ENCODE measurements around the gene ARHGEF3.

The ARHGEF3 gene

GRCh38 chr3:56826831-56827722 lies 25.3 kb upstream of the ARHGEF3 start:
- H3K27me3 Mint-ChIP-seq = no peaks in the 10 kb centered on the region
- H3K4me1 Mint-ChIP-seq = peaks cover 7% of the 10 kb centered on the region
- H3K36me3 Mint-ChIP-seq = peaks cover 5% of the 10 kb centered on the region
- H3K9me3 Mint-ChIP-seq = no peaks in the 10 kb centered on the region
- H3K4me3 Mint-ChIP-seq = no peak overlapping the region
- no peak overlapping the region for H3K27ac Mint-ChIP-seq
- no peak for ATAC-seq

- Mint-ChIP-seq H3K27me3 (no peaks in the 10 kb centered on the region), H3K4me3 (no peak overlapping the region), H3K36me3 (no peaks in the 10 kb centered on the region), H3K9me3 (no peaks in the 10 kb centered on the region), H3K4me1 (peaks cover 7% of the 10 kb centered on the region), H3K27ac (no peak overlapping the region)
- ATAC-seq = no peak
Observed at GRCh38 chr3:56825567-56826438, 24.1 kb upstream of the ARHGEF3 start.

GRCh38 chr3:56823984-56824703 lies 22.4 kb upstream of the ARHGEF3 start:
- no peak for ATAC-seq
- peaks cover 7% of the 10 kb centered on the region for H3K4me1 Mint-ChIP-seq
- H3K9me3 Mint-ChIP-seq = no peaks in the 10 kb centered on the region
- no peak overlapping the region for H3K4me3 Mint-ChIP-seq
- H3K36me3 Mint-ChIP-seq = no peaks in the 10 kb centered on the region
- H3K27ac Mint-ChIP-seq = no peak overlapping the region
- no peaks in the 10 kb centered on the region for H3K27me3 Mint-ChIP-seq

- Mint-ChIP-seq H3K4me1 (peaks cover 7% of the 10 kb centered on the region), H3K27ac (peak overlapping the region; percentile 6), H3K9me3 (no peaks in the 10 kb centered on the region), H3K36me3 (no peaks in the 10 kb centered on the region), H3K4me3 (no peak overlapping the region), H3K27me3 (no peaks in the 10 kb centered on the region)
- ATAC-seq = no peak
Observed at GRCh38 chr3:56823421-56823926, 21.7 kb upstream of the ARHGEF3 start.

DNA sequence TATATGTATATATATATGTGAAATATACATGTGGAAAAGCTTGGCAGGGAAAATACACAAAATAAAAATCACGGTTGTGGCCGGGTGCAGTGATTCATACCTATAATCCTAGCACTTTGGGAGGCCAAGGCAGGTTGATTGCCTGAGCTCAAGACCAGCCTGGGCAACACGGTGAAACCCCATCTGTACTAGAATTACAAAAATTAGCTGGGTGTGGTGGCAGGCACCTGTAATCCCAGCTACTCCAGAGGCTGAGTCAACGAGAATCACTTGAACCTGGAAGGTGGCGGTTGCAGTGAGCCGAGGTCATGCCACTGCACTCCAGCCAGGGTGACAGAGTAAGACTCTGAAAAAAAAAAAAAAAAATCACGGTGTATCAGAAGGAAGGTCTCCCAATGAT lies 20.8 kb upstream of the ARHGEF3 start:
- no peaks in the 10 kb centered on the region for H3K27me3 Mint-ChIP-seq
- H3K36me3 Mint-ChIP-seq = no peaks in the 10 kb centered on the region
- peaks cover 7% of the 10 kb centered on the region for H3K4me1 Mint-ChIP-seq
- no peak for ATAC-seq
- H3K4me3 Mint-ChIP-seq = no peak overlapping the region
- H3K27ac Mint-ChIP-seq = no peak overlapping the region
- H3K9me3 Mint-ChIP-seq = no peaks in the 10 kb centered on the region

DNA sequence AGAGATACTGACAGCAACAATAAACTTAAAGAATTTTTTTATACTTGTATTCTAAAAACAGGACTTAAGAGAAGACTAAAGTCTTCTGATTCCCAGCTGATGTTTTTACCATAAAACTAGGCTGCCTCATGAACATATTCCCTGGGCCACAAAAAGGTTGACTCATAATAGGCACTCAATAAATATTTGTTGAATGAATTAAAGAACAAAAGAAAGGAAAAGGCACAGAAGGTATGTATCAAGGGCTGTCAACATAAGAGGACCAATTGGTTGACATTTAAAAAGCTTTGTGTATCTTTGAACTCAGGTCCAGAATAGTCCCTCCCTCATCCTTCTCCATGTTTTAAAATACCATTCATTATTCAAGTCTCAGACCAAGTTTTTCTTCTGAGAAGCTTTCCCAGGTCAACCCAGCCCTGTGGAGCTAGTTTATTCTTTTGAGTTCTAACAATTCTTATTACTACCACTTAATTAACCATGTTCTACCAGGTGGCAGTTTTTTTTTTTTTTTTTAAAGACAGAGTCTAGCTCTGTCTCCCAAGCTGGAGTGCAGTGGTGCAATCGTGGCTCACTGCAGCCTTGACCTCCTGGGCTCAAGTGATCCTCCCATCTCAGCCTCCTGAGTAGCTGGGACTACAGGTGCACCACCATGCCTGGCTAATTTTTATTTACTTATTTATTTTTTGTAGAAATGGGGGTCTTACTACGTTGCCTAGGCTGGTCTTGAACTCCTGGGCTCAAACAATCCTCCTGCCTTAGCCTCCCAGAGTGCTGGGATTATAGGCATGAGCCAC lies 17.5 kb upstream of the ARHGEF3 start:
- no peak overlapping the region for H3K27ac Mint-ChIP-seq
- H3K4me1 Mint-ChIP-seq = peaks cover 7% of the 10 kb centered on the region
- no peak overlapping the region for H3K4me3 Mint-ChIP-seq
- H3K27me3 Mint-ChIP-seq = no peaks in the 10 kb centered on the region
- no peaks in the 10 kb centered on the region for H3K36me3 Mint-ChIP-seq
- H3K9me3 Mint-ChIP-seq = no peaks in the 10 kb centered on the region
- ATAC-seq = no peak

GRCh38 chr3:56818156-56818985 lies 16.6 kb upstream of the ARHGEF3 start:
- no peak overlapping the region for H3K27ac Mint-ChIP-seq

DNA sequence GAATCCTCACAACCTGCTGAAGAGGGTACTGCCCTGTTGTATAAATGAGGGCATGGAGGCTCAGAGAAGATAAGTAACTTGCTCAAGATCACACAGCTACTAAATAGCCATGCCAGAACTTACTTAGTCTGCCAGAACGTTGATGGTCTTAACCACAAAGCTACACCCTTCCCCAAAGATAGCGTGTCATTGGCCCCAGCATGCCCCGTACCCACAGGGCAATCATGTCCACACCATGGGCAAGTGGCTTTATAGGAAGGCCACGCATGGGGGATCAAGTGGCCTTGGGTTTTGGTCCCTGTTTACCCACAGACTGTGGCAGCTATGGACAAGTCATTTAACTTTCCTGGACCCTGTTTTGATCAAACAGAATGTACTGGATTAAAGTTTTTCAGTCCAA lies 15.9 kb upstream of the ARHGEF3 start:
- H3K4me1 Mint-ChIP-seq = no peaks in the 10 kb centered on the region

More at GRCh38 chr3:56818156-56818985, 16.6 kb upstream of the ARHGEF3 start:
- no peak for ATAC-seq
- Mint-ChIP-seq H3K27me3 (no peaks in the 10 kb centered on the region), H3K9me3 (no peaks in the 10 kb centered on the region), H3K36me3 (no peaks in the 10 kb centered on the region), H3K4me1 (peaks cover under 1% of the 10 kb centered on the region), H3K4me3 (no peak overlapping the region)

DNA sequence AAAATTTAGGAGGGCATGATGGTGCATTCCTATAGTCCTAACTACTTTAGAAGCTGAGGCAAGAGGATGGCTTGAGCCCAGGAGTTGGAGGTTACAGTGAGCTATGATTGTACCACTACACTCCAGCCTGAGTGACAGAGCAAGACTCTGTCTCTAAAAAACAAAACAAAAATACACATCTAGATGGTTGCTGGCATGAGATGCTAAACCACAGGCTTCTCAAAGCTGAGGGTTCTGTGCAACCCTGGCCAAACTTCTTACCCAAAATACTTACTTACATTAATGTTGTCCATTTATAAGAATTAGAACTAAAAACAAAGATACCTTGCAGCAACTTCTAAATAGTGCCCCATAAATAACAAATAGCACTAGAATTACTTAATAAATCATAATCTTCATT lies 14.3 kb upstream of the ARHGEF3 start:
- no peaks in the 10 kb centered on the region for H3K36me3 Mint-ChIP-seq
- ATAC-seq = no peak
- H3K27me3 Mint-ChIP-seq = no peaks in the 10 kb centered on the region
- H3K9me3 Mint-ChIP-seq = no peaks in the 10 kb centered on the region
- H3K27ac Mint-ChIP-seq = no peak overlapping the region
- H3K4me1 Mint-ChIP-seq = no peaks in the 10 kb centered on the region
- H3K4me3 Mint-ChIP-seq = no peak overlapping the region

More for the DNA sequence above, 15.9 kb upstream of the ARHGEF3 start:
- Mint-ChIP-seq H3K36me3 (no peaks in the 10 kb centered on the region), H3K27me3 (no peaks in the 10 kb centered on the region), H3K4me3 (no peak overlapping the region), H3K27ac (no peak overlapping the region), H3K9me3 (no peaks in the 10 kb centered on the region)
- ATAC-seq = no peak

DNA sequence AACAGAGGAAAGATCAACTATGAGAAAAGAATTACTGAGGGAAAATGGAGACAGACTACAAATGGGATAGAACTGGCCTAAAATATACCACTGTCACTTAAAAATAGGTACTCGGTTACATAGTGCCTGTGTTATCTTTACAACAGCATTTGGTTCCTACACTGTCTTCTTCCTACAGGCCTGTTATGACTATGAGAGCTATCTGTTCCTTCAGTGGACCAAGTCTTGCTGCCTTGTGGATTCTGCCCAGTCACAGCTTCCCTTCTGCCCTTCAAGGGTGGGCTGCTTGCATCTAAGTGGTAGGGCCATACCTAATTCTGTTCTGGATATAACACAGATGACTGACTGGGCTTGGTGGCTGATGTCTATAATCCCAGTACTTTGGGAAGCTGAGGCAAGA lies 13.8 kb upstream of the ARHGEF3 start:
- no peak overlapping the region for H3K4me3 Mint-ChIP-seq
- H3K36me3 Mint-ChIP-seq = no peaks in the 10 kb centered on the region
- no peaks in the 10 kb centered on the region for H3K4me1 Mint-ChIP-seq
- no peaks in the 10 kb centered on the region for H3K27me3 Mint-ChIP-seq
- H3K27ac Mint-ChIP-seq = no peak overlapping the region
- H3K9me3 Mint-ChIP-seq = no peaks in the 10 kb centered on the region
- ATAC-seq = no peak

- no peak overlapping the region for H3K27ac Mint-ChIP-seq
Observed at GRCh38 chr3:56813653-56813960, 11.9 kb upstream of the ARHGEF3 start.

DNA sequence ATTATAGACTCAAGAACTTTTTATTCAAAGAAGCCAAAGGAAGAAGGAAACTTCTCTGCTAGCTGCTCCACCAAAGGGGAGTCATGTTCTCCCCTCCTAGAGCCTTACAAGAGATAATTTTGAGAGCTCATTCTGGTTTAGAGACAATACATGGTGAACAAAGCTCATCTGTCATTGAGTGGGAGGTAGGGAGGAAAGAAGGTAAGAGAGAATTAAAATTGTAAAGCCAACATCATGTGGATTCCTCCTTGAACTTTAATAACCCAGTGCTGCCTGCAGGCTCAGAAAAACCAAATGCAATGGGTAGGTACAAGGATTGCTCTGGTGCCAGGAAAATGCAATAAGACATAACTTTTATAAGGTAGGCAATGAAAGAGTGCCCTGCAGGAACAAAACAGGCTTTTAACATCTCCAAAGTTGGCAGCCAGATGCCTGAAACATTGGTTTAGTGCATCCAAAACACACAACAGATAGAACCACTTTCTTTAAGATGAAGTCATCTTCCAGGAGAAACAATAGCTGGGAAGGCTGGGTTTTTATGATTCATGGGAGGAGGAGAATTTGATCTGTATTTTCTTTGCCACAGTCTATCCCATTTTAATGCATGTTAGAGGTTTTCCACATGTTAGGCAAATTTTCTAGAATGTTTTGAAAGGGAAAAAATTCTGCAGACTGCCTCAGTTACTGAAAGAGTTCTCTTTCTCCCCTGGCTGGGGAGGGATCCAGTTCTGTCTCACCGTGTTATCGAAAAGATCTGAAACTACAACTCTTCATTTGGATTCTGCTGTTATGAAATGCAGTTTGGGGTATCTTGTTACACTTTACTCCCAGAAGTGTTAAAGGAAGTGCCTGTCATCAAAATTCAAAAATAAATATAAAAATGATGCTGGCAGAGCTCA lies 11.3 kb upstream of the ARHGEF3 start:
- Mint-ChIP-seq H3K27me3 (no peaks in the 10 kb centered on the region), H3K36me3 (no peaks in the 10 kb centered on the region), H3K4me1 (no peaks in the 10 kb centered on the region), H3K27ac (no peak overlapping the region), H3K9me3 (no peaks in the 10 kb centered on the region), H3K4me3 (no peak overlapping the region)
- ATAC-seq = no peak

More at GRCh38 chr3:56813653-56813960, 11.9 kb upstream of the ARHGEF3 start:
- Mint-ChIP-seq H3K36me3 (no peaks in the 10 kb centered on the region), H3K27me3 (no peaks in the 10 kb centered on the region), H3K4me1 (no peaks in the 10 kb centered on the region), H3K4me3 (no peak overlapping the region), H3K9me3 (no peaks in the 10 kb centered on the region)
- ATAC-seq = no peak

DNA sequence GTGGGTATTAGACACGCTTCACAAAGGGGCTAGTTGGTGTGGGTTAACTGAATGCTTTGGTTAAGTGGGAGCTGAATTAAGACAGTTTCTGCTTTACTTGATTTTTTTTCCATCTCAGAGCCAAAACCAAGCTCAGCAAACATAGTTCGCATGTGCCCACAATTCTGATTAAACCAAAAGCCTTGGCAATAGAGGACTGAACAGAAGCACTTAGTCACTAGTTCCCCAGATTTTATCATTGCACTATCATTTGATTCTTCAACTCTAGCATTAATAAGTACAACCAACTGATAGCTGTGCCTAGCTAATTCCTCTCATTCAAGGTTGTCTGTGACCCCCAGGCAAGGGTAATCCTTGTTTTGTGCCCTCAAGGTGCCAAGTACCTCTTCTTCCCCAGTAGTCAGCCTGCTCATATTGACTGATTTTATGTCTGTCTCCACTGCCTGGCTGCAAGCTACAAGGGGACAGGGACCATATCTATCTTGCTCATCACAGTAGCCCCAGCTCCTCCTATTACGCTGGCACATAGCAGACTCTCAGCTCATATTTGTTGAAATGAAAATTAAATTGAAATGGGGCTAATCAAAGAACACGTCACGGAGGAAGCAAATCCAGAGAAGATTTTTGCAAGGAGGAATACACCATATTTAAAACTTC lies 9.9 kb upstream of the ARHGEF3 start:
- ATAC-seq = no peak
- H3K36me3 Mint-ChIP-seq = no peaks in the 10 kb centered on the region
- H3K4me3 Mint-ChIP-seq = no peak overlapping the region
- H3K9me3 Mint-ChIP-seq = no peaks in the 10 kb centered on the region
- no peaks in the 10 kb centered on the region for H3K27me3 Mint-ChIP-seq
- no peak overlapping the region for H3K27ac Mint-ChIP-seq
- H3K4me1 Mint-ChIP-seq = no peaks in the 10 kb centered on the region
